PC-3 (cell line): ENCODE data around the gene DDX42.

Experiments used
- CTCF ChIP-seq: fragments of 300-600 bp; sonication (generic); conservative IDR thresholded peaks from 2 replicates; pipeline ENCODE4 v1.5.1; 2017; ENCODE audit warnings: antibody characterized with exemption, low read depth, mild to moderate bottlenecking, low read length
- EZH2phosphoT487 ChIP-seq: fragments of 300-600 bp; sonication (generic); IDR thresholded peaks from 2 replicates; pipeline ENCODE4 v1.6.1; 2018; ENCODE audit warnings: mild to moderate bottlenecking, antibody characterized with exemption, low read length, borderline replicate concordance

- TF ChIP-seq CTCF (no peak), EZH2phosphoT487 (no peak)
Observed at GRCh38 chr17:63859257-63859656, 85.3 kb downstream of the DDX42 start.
